ENCODE data around the gene TMEM217.
"Not testable (repeated sequence)": the region's sequence is repeated elsewhere in the genome, so short reads cannot be mapped to it uniquely, and the experiment has no call there.

The TMEM217 gene

DNA sequence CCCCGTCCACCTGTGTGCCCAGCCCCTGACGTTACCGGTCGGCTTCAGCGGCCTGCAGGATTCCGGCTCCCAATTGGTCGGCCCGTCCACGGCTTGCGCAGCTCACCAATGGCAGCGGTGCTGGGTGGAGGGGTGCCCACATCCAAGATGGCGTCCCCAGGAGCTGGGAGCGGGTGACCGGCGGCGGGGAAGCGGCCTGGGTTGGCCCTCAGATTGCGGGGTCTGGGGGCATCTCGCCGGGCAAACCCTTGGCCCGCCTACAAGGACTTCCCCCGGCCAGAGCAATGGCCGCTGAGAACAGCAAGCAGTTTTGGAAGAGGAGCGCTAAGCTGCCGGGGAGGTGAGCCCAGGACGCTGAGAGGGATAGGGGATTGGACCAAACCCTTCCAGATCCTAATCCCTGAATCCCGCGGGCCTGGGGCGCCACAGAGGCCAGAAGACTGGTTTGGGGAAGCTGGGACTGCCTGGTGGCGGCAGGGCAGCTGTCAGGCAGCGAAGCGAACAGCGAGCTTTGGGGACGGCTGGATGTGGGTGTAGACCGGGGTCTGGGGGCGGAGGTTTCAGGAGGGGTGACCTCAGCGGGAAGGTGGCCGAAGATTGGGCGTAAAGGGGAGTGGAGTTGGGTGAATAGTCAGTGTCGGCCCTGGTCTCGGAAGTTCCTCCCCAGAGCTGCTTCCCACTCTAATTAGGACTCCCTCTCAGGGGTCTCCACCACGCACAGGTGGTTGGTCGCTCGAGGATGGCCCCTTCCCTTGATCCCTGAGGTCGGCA is at the start of gene TMEM217, which contains the start of gene TBC1D22B:
TMEM217 (minus strand) TSS at position 511 of the 771 bp plus-strand sequence. CDS start 39,114 bp downstream, outside the sequence.
TBC1D22B (plus strand) TSS at position 139 of the 771 bp plus-strand sequence; CDS start at position 285, 146 bp downstream.
- H3K4me3 ChIP-seq (ENCODE audit: low read depth, low read length), result peak within 1 kb of the TSS; percentile 96
- DNase-seq (ENCODE audit: low read depth), result peak; percentile 87
- TF ChIP-seq, protein P1, sequence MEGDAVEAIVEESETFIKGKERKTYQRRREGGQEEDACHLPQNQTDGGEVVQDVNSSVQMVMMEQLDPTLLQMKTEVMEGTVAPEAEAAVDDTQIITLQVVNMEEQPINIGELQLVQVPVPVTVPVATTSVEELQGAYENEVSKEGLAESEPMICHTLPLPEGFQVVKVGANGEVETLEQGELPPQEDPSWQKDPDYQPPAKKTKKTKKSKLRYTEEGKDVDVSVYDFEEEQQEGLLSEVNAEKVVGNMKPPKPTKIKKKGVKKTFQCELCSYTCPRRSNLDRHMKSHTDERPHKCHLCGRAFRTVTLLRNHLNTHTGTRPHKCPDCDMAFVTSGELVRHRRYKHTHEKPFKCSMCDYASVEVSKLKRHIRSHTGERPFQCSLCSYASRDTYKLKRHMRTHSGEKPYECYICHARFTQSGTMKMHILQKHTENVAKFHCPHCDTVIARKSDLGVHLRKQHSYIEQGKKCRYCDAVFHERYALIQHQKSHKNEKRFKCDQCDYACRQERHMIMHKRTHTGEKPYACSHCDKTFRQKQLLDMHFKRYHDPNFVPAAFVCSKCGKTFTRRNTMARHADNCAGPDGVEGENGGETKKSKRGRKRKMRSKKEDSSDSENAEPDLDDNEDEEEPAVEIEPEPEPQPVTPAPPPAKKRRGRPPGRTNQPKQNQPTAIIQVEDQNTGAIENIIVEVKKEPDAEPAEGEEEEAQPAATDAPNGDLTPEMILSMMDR (IDR thresholded peaks at IDR 0.05; ENCODE audit: control insufficient read depth, extremely low read depth, insufficient read depth), result no peak

DNA sequence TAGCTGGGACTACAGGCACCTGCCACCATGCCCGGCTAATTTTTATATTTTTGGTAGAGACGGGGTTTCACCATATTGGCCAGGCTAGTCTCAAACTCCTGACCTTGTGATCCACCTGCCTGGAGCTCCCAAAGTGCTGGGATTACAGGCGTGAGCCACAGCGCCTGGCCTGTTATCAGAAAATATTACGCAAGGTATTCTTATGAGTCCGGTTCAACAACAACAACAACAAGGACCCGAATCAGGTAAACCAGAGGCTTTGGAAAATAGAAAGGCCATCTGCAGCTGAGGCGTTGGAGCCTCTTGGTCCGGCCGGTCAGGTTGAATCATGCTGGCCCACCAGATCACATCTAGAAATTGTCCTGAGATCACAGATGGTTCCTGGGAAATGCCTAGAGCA is 49.5 kb upstream of the TMEM217 start:
- not testable (repeated sequence) for H3K4me3 ChIP-seq (ENCODE audit: low read depth, low read length); DNase-seq (ENCODE audit: low read depth)

DNA sequence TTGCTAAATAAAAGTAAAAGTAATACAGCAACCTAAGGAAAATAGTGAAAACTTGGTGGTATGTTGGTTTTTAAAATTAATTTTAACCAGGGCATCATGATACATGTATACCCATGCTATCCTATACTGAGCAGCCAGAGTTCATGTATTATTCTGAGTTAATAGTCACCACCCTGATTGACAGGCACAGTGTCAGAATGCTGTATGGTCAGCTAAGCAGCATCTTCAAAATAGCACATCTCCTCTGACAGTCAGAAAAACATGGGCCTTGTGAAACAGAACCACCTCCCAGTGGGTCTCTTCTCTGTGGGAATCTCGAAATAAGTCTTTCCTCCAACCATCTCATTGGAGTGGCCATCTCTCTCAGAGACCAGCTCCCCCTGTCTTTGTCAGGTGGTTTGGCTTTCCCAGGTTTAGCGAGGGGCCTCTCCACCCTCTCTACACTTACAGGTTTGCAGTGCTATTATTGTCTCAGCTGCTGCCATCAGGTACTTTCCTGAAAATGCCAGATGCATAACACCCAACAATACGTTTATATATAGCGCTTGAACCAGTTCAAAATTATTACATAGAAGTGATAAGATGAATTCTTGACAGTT is 48.8 kb upstream of the TMEM217 start:
- TF ChIP-seq, protein P1 (IDR thresholded peaks at IDR 0.05; ENCODE audit: control insufficient read depth, extremely low read depth, insufficient read depth), result no peak
- no peak overlapping the region for H3K4me3 ChIP-seq (ENCODE audit: low read depth, low read length)
- DNase-seq (ENCODE audit: low read depth), result no peak

- no peak for DNase-seq (ENCODE audit: low read depth)
- TF ChIP-seq, protein P1 (IDR thresholded peaks at IDR 0.05; ENCODE audit: control insufficient read depth, extremely low read depth, insufficient read depth), result no peak
- H3K4me3 ChIP-seq (ENCODE audit: low read depth, low read length), result no peak overlapping the region
Measured at GRCh38 chr6:37305841-37306425, 48.0 kb upstream of the TMEM217 start.

DNA sequence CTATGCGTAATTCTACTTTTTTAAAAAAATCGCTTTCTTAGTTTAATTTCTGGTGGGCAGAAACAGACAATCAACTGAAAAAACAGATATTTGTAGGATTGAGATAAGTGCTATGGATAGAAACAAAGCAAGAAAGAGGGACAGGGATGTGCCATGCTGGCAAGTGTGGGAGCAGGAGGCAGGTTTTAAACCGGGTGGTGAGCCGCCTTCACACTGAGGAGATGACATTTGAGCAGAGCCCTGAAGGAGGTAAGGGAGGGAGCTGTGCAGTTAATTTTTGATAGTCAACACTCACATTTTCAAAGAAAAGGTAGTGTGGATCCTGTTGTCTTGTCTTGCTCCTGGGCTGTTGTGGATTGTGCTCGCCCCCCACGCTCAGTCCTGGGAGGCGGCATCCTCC is 46.8 kb upstream of the TMEM217 start:
- TF ChIP-seq, protein P1 (IDR thresholded peaks at IDR 0.05; ENCODE audit: control insufficient read depth, extremely low read depth, insufficient read depth), result no peak
- no peak overlapping the region for H3K4me3 ChIP-seq (ENCODE audit: low read depth, low read length)
- no peak for DNase-seq (ENCODE audit: low read depth)

DNA sequence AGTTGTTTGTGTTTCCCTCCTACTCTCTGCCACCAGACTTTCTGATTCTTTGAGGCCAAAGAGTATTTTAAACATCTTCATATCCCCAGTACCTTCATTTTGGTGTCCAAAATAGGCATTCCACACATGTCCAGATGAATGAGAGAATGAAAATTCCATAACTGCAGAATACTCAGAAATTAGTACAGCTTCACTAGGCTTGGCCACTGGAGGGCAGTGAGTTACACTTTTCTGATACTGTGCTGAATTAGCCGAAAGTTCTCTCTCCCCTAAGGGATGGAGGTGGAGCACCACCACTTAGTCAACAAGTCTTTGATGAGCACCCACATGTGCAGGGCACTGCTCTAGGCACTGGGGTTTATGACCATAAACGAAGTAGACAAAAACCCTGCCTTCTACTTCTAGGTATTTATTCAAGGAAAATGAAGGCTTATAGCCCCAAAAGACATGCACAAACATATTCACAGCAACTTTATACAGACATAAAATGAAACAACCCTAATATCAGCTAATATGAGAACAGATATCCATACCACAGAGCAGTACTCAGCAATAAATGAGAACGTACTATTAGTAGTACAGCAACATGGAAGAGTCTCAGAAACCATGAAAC is 46.1 kb upstream of the TMEM217 start:
- H3K4me3 ChIP-seq (ENCODE audit: low read depth, low read length), result no peak overlapping the region
- TF ChIP-seq, protein P1 (IDR thresholded peaks at IDR 0.05; ENCODE audit: control insufficient read depth, extremely low read depth, insufficient read depth), result peak; percentile 51
- DNase-seq (ENCODE audit: low read depth), result no peak

DNA sequence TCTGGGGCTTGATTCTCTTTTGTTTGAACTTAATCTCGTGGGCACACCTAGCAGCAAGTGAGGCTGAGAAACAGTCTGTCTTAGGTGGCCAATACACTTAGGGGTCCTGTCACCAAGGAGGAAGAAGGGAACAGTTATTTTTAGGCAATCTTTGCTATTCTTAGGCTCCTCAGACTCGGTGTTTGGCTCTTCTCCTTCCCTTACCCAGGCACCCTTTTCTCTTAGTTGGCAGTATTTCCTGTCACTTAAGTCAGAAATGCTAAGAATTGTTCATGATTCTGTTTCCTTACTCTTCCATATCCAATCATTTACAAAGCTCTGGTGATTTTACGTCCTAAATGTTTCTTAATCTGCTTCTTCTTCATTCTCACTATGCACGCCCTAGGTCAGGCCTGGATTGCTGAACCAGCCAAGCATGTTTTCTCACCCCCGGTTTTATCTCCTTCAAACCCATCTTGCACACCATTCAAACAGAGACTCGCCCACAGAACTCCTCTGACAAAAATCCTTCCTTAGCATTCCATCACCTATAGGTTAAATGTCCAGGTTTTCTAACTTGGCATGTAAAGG is 45.2 kb upstream of the TMEM217 start:
- H3K4me3 ChIP-seq (ENCODE audit: low read depth, low read length), result no peak overlapping the region
- DNase-seq (ENCODE audit: low read depth), result no peak
- TF ChIP-seq, protein P1 (IDR thresholded peaks at IDR 0.05; ENCODE audit: control insufficient read depth, extremely low read depth, insufficient read depth), result no peak

All from LNCaP clone FGC (cell line).